CD4-positive, alpha-beta memory T cell (primary cell): ENCODE data around the gene SERPINA1. TPM values are rescaled to one million over a fixed set of nuclear protein-coding genes. Genes with fewer than 3 reads are reported as not detected.

Experiments used
- CTCF ChIA-PET: fragments of 350-600 bp; sonication (Branson Sonifier 250); formaldehyde crosslinking; loops from one replicate; lab custom pipeline; 2021; ENCODE audit warnings: inconsistent platforms; ENCODE audit not compliant: partially characterized antibody; lab: Charles Lee
- POLR2A ChIA-PET: fragments of 350-600 bp; sonication (Branson Sonifier 250); formaldehyde crosslinking; loops from one replicate; lab custom pipeline; 2021; ENCODE audit not compliant: partially characterized antibody; lab: Charles Lee
- DNase-seq, 5 donors: peaks; one replicate each; pipeline versions ENCODE4 v3.0.0 to v3.0.0-alpha.2; 2020 to 2022; ENCODE audit warnings: mixed read lengths in 1 of 5
- H3K27ac ChIP-seq: one replicate; pipeline ENCODE4 v1.7.0; 2013; ENCODE audit warnings: low read depth, low read length
- H3K27me3 ChIP-seq: 2 replicates; pipeline ENCODE4 v1.7.0; 2013; ENCODE audit warnings: mild to moderate bottlenecking, low read length, moderate library complexity; ENCODE audit not compliant: insufficient read depth
- H3K36me3 ChIP-seq: 2 replicates; pipeline ENCODE4 v1.7.0; 2013; ENCODE audit warnings: mild to moderate bottlenecking, low read length, moderate library complexity; ENCODE audit not compliant: insufficient read depth
- H3K4me1 ChIP-seq: 2 replicates; pipeline ENCODE4 v1.7.0; 2013; ENCODE audit warnings: mild to moderate bottlenecking, low read length, moderate library complexity; ENCODE audit not compliant: insufficient read depth
- H3K4me3 ChIP-seq, 2 donors: one replicate each; pipeline ENCODE4 v1.7.0; 2013; ENCODE audit warnings: low read length in 2 of 2, mild to moderate bottlenecking in 1 of 2
- H3K9me3 ChIP-seq, 2 donors: one replicate each; pipeline ENCODE4 v1.7.0; 2013; ENCODE audit warnings: low read length in 2 of 2, control low read depth in 1 of 2; ENCODE audit not compliant: control insufficient read depth in 1 of 2
- H3K27ac Mint-ChIP-seq, 7 donors: one replicate each; pipeline ENCODE4 v1.8.0; 2020 to 2021; ENCODE audit warnings: mixed read lengths in 7 of 7, mild to moderate bottlenecking in 6 of 7, inconsistent platforms in 3 of 7, moderate library complexity in 3 of 7
- H3K27me3 Mint-ChIP-seq, 2 donors: one replicate each; pipeline ENCODE4 v1.8.0; 2020 to 2021; ENCODE audit warnings: mixed read lengths in 2 of 2
- H3K36me3 Mint-ChIP-seq, 2 donors: one replicate each; pipeline ENCODE4 v1.8.0; 2020 to 2021; ENCODE audit warnings: mixed read lengths in 2 of 2, inconsistent platforms in 1 of 2, mild to moderate bottlenecking in 1 of 2
- H3K4me1 Mint-ChIP-seq, 4 donors: one replicate each; pipeline ENCODE4 v1.8.0; 2020 to 2021; ENCODE audit warnings: mixed read lengths in 4 of 4, mild to moderate bottlenecking in 1 of 4
- H3K4me3 Mint-ChIP-seq, 8 donors: one replicate each; pipeline ENCODE4 v1.8.0; 2020 to 2021; ENCODE audit warnings: mixed read lengths in 8 of 8, mild to moderate bottlenecking in 7 of 8, moderate library complexity in 6 of 8, inconsistent platforms in 3 of 8
- H3K9me3 Mint-ChIP-seq, 8 donors: one replicate each; pipeline ENCODE4 v1.8.0; 2020 to 2021; ENCODE audit warnings: mixed read lengths in 8 of 8, mild to moderate bottlenecking in 5 of 8, inconsistent platforms in 3 of 8, moderate library complexity in 1 of 8
- intact Hi-C: fragments of 100-400 bp; cut with micrococcal nuclease; formaldehyde crosslinking; loops from one replicate; pipeline ENCODE4 v1.15.1; 2023
- polyA plus RNA-seq, 2 donors: library from polyadenylated mRNA; unstranded; fragments of 300-500 nt; fragmentation: Illumina TruSeq; gene quantifications; one replicate each; pipeline ENCODE4 v1.2.3, GENCODE V29; 2021
- total RNA-seq, 2 experiments: library from RNA; stranded (reverse); gene quantifications; one replicate each; pipeline ENCODE4 v1.2.3, GENCODE V29; 2021

Gene SERPINA1
- total RNA-seq (under 1 TPM; 0.44 to 0.58 TPM), polyA plus RNA-seq (not detected)

- Mint-ChIP-seq H3K9me3 (peaks cover 0 to 2% (median 0%) of the 10 kb centered on the region in 8 donors), H3K36me3 (no peaks in the 10 kb centered on the region), H3K4me1 (peaks cover 1 to 21% (median 5%) of the 10 kb centered on the region in 4 donors), H3K27ac (no peak within 1 kb of the TSS), H3K27me3 (peaks cover 0 to 1% of the 10 kb centered on the region in 2 donors), H3K4me3 (no peak within 1 kb of the TSS)
- no peak for DNase-seq
- intact Hi-C loops = no loop called here
- ChIA-PET CTCF (no interaction called here), POLR2A (no interaction called here)
- H3K36me3 ChIP-seq = no peaks in the 10 kb centered on the region
- no peaks in the 10 kb centered on the region for H3K27me3 ChIP-seq
- no peaks in the 10 kb centered on the region for H3K9me3 ChIP-seq
- no peak within 1 kb of the TSS for H3K4me3 ChIP-seq
- peaks cover 16% of the 10 kb centered on the region for H3K4me1 ChIP-seq
- no peak within 1 kb of the TSS for H3K27ac ChIP-seq
Measured at GRCh38 chr14:94388384-94389103, at the start of gene SERPINA1. Gene SERPINA1 (minus strand): TSS chr14:94388602. CDS start chr14:94383237, 5,365 bp downstream.

GRCh38 chr14:94428610-94429009, 40.2 kb upstream of the SERPINA1 start:
- Mint-ChIP-seq H3K4me1 (no peaks in the 10 kb centered on the region), H3K9me3 (peaks cover 0 to 9% (median 3%) of the 10 kb centered on the region in 8 donors), H3K4me3 (no peak overlapping the region), H3K36me3 (peaks cover 0 to 3% of the 10 kb centered on the region in 2 donors), H3K27me3 (peaks cover 5 to 7% of the 10 kb centered on the region in 2 donors), H3K27ac (no peak overlapping the region)
- Histone ChIP-seq H3K4me1 (no peaks in the 10 kb centered on the region), H3K4me3 (no peak overlapping the region), H3K36me3 (no peaks in the 10 kb centered on the region), H3K9me3 (no peaks in the 10 kb centered on the region), H3K27ac (no peak overlapping the region), H3K27me3 (no peaks in the 10 kb centered on the region)
- no peak for DNase-seq
- intact Hi-C loops = no loop called here
- ChIA-PET CTCF (no interaction called here), POLR2A (no interaction called here)

GRCh38 chr14:94427016-94427613, 38.7 kb upstream of the SERPINA1 start:
- ChIA-PET CTCF (no interaction called here), POLR2A (no interaction called here)
- Histone ChIP-seq H3K4me3 (no peak overlapping the region), H3K4me1 (no peaks in the 10 kb centered on the region), H3K36me3 (no peaks in the 10 kb centered on the region), H3K27ac (no peak overlapping the region), H3K9me3 (no peaks in the 10 kb centered on the region), H3K27me3 (no peaks in the 10 kb centered on the region)
- no peak overlapping the region for H3K4me3 Mint-ChIP-seq
- H3K27me3 Mint-ChIP-seq = peaks cover 8 to 11% of the 10 kb centered on the region in 2 donors
- DNase-seq = no peak
- peaks cover 0 to 4% (median 2%) of the 10 kb centered on the region in 4 donors for H3K4me1 Mint-ChIP-seq
- H3K27ac Mint-ChIP-seq = no peak overlapping the region
- H3K9me3 Mint-ChIP-seq = peaks cover 0 to 9% (median 2%) of the 10 kb centered on the region in 8 donors
- H3K36me3 Mint-ChIP-seq = peaks cover 0 to 3% of the 10 kb centered on the region in 2 donors
- intact Hi-C loops = no loop called here

DNA sequence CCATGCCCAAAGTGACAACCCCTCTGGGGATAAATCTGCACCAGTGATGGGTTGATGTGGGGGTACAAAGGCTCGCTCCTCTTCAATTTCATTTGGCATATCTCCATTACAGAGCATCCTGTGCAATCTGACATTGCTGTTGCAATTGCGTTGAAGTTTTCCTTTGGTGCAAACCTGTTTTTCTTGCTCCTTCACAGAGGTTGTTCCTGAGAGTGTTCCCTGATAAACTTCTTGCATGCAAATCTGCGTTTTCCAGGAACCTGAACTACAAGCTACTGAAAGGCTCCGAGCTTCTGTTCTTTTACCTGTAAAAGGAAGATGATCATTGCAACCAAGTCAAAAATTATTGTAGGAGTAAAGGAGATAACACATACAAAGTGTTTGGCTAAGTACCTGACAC, 38.1 kb upstream of the SERPINA1 start:
- Histone ChIP-seq H3K4me1 (no peaks in the 10 kb centered on the region), H3K4me3 (no peak overlapping the region), H3K9me3 (no peaks in the 10 kb centered on the region), H3K27ac (no peak overlapping the region), H3K27me3 (no peaks in the 10 kb centered on the region), H3K36me3 (no peaks in the 10 kb centered on the region)
- intact Hi-C loops = no loop called here
- Mint-ChIP-seq H3K4me1 (peaks cover 0 to 4% (median 2%) of the 10 kb centered on the region in 4 donors), H3K36me3 (peaks cover 0 to 3% of the 10 kb centered on the region in 2 donors), H3K27ac (no peak overlapping the region), H3K27me3 (peaks cover 8 to 11% of the 10 kb centered on the region in 2 donors), H3K4me3 (no peak overlapping the region), H3K9me3 (peaks cover 0 to 5% (median 2%) of the 10 kb centered on the region in 8 donors)
- DNase-seq = no peak
- POLR2A ChIA-PET = no interaction called here
- CTCF ChIA-PET = no interaction called here

DNA sequence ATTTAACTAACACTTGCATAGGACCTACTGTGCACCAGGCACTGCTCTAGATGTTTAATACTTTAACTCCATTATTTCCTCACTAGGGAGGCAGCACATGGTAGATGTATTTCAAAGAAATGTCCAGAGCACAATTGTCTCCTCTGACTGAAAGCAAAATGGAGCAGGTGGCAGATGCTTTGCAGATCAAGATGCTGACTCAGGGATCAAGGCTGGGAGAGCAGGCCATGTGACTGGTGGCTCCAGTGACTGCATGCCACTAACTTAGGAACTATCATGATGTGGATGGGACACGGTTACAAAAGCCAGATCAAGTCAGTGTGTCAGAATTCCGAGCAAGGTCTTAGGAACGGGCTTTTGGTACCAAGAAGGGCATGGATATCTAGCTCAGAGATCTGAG, 36.0 kb upstream of the SERPINA1 start:
- Histone ChIP-seq H3K4me1 (no peaks in the 10 kb centered on the region), H3K27me3 (no peaks in the 10 kb centered on the region), H3K36me3 (no peaks in the 10 kb centered on the region), H3K27ac (no peak overlapping the region), H3K9me3 (no peaks in the 10 kb centered on the region), H3K4me3 (no peak overlapping the region)
- intact Hi-C loops = no loop called here
- ChIA-PET POLR2A (no interaction called here), CTCF (no interaction called here)
- Mint-ChIP-seq H3K4me3 (no peak overlapping the region), H3K4me1 (peaks cover 0 to 4% (median 2%) of the 10 kb centered on the region in 4 donors), H3K27ac (no peak overlapping the region), H3K36me3 (no peaks in the 10 kb centered on the region), H3K9me3 (peaks cover 0 to 10% (median 0%) of the 10 kb centered on the region in 8 donors), H3K27me3 (peaks cover 11 to 17% of the 10 kb centered on the region in 2 donors)
- DNase-seq = no peak

DNA sequence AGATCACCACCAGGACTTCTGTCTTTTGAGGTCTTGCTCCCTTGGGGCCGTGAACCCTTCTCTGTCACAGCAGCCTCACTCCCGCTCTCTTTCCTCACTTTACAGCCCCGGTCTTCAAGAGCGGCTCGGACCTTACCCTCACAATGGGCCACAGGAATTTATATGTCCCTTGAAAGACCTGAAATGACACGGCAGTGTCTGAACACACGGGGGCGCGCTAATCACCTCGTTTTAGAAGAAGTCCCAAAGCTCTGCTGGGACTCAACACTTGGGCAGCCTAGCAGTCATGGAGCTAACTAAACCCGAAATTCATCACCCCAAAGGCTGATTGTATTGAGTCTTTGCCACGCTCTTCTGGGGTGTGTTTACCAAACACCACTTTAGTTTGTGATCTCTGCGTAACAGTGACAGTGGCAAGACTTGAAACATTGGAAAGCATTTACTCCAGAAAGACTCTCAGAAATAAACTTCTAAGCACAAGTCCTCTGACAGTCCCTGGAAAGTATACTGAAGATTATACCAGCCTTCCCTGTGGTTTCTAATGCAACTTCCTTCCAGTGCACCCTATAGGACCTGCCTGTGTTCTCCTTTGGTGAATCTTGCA, 35.2 kb upstream of the SERPINA1 start:
- Mint-ChIP-seq H3K4me3 (no peak overlapping the region), H3K27ac (peak overlapping the region in 2 of 7 donors; percentile 9 to 74), H3K27me3 (peaks cover 12 to 17% of the 10 kb centered on the region in 2 donors), H3K36me3 (no peaks in the 10 kb centered on the region), H3K4me1 (peaks cover 0 to 4% (median 2%) of the 10 kb centered on the region in 4 donors), H3K9me3 (peaks cover 0 to 14% (median under 1%) of the 10 kb centered on the region in 8 donors)
- Histone ChIP-seq H3K4me3 (no peak overlapping the region), H3K36me3 (no peaks in the 10 kb centered on the region), H3K4me1 (no peaks in the 10 kb centered on the region), H3K27ac (no peak overlapping the region), H3K9me3 (no peaks in the 10 kb centered on the region), H3K27me3 (no peaks in the 10 kb centered on the region)
- intact Hi-C loops = no loop called here
- ChIA-PET CTCF (interaction anchor here (1.4 kb wide), 1 partner anchor 9 kb away, joined by 4 read pairs; no protein-coding TSS in a partner anchor), POLR2A (no interaction called here)
- no peak for DNase-seq

DNA sequence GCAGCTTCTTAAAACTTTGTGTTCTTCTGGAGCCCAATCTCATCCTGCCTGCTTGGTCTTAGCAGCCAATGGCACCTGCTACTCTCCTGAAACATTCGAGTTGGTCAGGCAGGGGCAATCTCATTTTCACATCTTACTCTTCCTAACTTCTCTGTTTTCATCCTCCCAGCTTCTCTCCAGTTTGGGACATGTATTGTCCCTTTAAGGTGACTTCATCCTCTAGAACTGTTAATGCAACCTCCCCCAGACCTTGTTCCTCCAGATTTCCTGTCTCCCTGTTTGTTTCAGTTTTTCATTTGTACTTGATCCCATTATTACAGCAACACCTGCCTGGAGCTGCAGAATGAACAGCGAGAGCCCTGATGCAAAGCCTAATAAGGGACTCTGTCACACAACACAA, 32.9 kb upstream of the SERPINA1 start:
- Mint-ChIP-seq H3K9me3 (peaks cover 0 to 25% (median 5%) of the 10 kb centered on the region in 8 donors), H3K4me3 (no peak overlapping the region), H3K4me1 (peaks cover 0 to 4% (median 2%) of the 10 kb centered on the region in 4 donors), H3K27ac (no peak overlapping the region), H3K27me3 (peaks cover 16 to 20% of the 10 kb centered on the region in 2 donors), H3K36me3 (no peaks in the 10 kb centered on the region)
- intact Hi-C loops = no loop called here
- no peak overlapping the region for H3K27ac ChIP-seq
- H3K4me1 ChIP-seq = no peaks in the 10 kb centered on the region
- no peaks in the 10 kb centered on the region for H3K36me3 ChIP-seq
- POLR2A ChIA-PET = no interaction called here
- no peaks in the 10 kb centered on the region for H3K27me3 ChIP-seq
- no peaks in the 10 kb centered on the region for H3K9me3 ChIP-seq
- no peak overlapping the region for H3K4me3 ChIP-seq
- CTCF ChIA-PET = interaction anchor here (1.3 kb wide), 1 partner anchor 64 kb away, joined by 3 read pairs; no protein-coding TSS in a partner anchor
- DNase-seq = no peak
